ENCODE data around the gene PLXDC2. TPM values are rescaled to one million over a fixed set of nuclear protein-coding genes. Genes with fewer than 3 reads are reported as not detected.

Gene PLXDC2
- total RNA-seq, 1 donor from 2014 or later = 51.3 TPM

DNA sequence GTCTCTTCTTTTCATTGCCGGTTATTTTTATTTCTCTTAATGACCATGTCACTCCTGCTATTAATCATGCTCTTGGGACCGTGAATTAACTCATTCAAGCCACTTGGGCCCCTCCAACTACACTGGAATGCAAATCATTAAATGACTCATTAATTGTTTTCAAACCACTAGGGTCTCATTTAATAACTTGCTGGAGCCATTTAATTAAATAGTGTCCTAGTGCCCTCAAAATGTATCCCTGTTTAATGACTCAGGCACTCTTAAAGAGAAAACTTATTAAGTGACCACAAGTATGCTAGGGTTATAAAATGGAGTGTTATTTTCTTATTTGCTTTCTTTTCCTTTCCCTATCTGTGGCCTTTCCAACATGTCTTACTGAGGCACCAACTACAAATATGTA is 73.0 kb downstream of the PLXDC2 start:
- no peak overlapping the region for H3K4me3 ChIP-seq
- peaks cover 34% of the 10 kb centered on the region for H3K4me1 ChIP-seq
- TF ChIP-seq, protein P1, sequence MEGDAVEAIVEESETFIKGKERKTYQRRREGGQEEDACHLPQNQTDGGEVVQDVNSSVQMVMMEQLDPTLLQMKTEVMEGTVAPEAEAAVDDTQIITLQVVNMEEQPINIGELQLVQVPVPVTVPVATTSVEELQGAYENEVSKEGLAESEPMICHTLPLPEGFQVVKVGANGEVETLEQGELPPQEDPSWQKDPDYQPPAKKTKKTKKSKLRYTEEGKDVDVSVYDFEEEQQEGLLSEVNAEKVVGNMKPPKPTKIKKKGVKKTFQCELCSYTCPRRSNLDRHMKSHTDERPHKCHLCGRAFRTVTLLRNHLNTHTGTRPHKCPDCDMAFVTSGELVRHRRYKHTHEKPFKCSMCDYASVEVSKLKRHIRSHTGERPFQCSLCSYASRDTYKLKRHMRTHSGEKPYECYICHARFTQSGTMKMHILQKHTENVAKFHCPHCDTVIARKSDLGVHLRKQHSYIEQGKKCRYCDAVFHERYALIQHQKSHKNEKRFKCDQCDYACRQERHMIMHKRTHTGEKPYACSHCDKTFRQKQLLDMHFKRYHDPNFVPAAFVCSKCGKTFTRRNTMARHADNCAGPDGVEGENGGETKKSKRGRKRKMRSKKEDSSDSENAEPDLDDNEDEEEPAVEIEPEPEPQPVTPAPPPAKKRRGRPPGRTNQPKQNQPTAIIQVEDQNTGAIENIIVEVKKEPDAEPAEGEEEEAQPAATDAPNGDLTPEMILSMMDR (IDR thresholded peaks at IDR 0.05) = no peak
- TF ChIP-seq POLR2A (IDR thresholded peaks at IDR 0.05) (no peak), POLR2AphosphoS5 (IDR thresholded peaks at IDR 0.05; ENCODE audit: insufficient read depth in 1 of 2, low read depth in 1 of 2) (no peak)
- intact Hi-C loops (cut with DNase I) = no loop called here
- no peaks in the 10 kb centered on the region for H3K9me3 ChIP-seq
- H3K36me3 ChIP-seq = no peaks in the 10 kb centered on the region
- no peak overlapping the region for H3K27ac ChIP-seq
- no peak for DNase-seq (ENCODE audit: extremely low spot score in 2 of 2)
- no peaks in the 10 kb centered on the region for H3K27me3 ChIP-seq

DNA sequence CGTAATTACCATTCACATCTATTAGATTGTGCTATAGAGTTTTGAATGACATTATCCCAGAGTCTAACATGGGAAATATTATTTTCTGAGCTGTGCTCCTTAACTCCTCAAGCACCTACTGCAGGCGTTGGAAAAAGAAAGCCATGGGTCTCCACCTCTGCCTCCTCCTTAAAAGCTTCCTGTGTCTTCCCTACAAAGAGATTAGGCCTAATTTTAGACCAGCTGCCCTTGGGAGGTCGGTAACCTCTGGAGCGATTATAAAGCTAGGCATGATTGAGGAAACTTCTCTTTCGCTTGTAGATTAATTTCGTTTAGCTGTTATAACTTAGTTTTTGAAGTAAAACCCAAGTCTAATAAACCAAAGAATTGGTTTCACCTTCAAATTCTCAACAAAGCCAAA is 75.2 kb downstream of the PLXDC2 start:
- no peak overlapping the region for H3K27ac ChIP-seq
- no peaks in the 10 kb centered on the region for H3K9me3 ChIP-seq
- intact Hi-C loops (cut with DNase I) = no loop called here
- no peak overlapping the region for H3K4me3 ChIP-seq
- TF ChIP-seq POLR2AphosphoS5 (IDR thresholded peaks at IDR 0.05; ENCODE audit: insufficient read depth in 1 of 2, low read depth in 1 of 2) (no peak), POLR2A (IDR thresholded peaks at IDR 0.05) (no peak)
- TF ChIP-seq, protein P1 (IDR thresholded peaks at IDR 0.05) = no peak
- no peaks in the 10 kb centered on the region for H3K36me3 ChIP-seq
- DNase-seq (ENCODE audit: extremely low spot score in 2 of 2) = no peak
- no peaks in the 10 kb centered on the region for H3K27me3 ChIP-seq
- H3K4me1 ChIP-seq = peaks cover 34% of the 10 kb centered on the region

DNA sequence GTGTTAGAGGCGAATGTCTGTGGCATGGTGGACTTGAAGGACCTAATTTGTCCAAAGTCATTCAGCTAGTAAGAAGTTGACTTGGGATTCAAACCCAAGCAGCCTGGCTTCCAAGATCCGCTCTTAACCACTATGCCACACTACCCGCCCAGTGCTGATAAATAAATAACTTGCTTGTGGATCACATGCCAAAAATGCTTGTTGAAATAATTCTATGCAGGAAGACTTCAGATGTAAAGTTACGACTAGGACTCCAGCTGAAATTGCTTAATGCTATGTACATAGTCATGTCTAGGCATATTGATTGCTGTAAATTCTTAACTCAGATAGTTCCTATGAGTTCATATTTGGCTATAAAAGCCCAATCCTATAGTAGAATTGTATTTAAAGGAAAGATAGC is 76.0 kb downstream of the PLXDC2 start:
- H3K9me3 ChIP-seq = no peaks in the 10 kb centered on the region
- H3K4me3 ChIP-seq = no peak overlapping the region
- peaks cover 31% of the 10 kb centered on the region for H3K4me1 ChIP-seq
- no peaks in the 10 kb centered on the region for H3K36me3 ChIP-seq
- DNase-seq (ENCODE audit: extremely low spot score in 2 of 2) = no peak
- TF ChIP-seq POLR2A (IDR thresholded peaks at IDR 0.05) (no peak), POLR2AphosphoS5 (IDR thresholded peaks at IDR 0.05; ENCODE audit: insufficient read depth in 1 of 2, low read depth in 1 of 2) (no peak)
- TF ChIP-seq, protein P1 (IDR thresholded peaks at IDR 0.05) = no peak
- intact Hi-C loops (cut with DNase I) = no loop called here
- no peak overlapping the region for H3K27ac ChIP-seq
- no peaks in the 10 kb centered on the region for H3K27me3 ChIP-seq

DNA sequence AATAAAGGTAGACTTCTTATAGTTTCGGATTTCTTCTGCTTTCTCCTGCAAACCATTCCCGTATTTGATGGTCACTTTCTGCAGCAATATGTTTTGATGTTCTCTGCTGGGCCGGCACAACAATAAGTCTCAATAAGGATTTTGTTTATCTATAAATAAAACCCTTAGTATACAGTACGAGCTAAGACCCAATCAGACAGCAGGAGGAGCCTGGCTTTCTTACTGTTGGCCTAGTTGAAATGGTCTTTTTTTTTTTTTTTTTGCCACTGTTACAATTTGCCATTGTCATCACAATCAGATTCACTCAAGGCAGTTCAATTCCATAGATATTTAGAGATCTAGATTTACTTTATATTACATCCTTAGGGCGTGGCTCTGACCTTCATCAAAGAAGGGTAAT is 76.4 kb downstream of the PLXDC2 start:
- intact Hi-C loops (cut with DNase I) = no loop called here
- TF ChIP-seq POLR2A (IDR thresholded peaks at IDR 0.05) = no peak
- TF ChIP-seq, protein P1 (IDR thresholded peaks at IDR 0.05) = no peak
- no peak for TF ChIP-seq POLR2AphosphoS5 (IDR thresholded peaks at IDR 0.05; ENCODE audit: insufficient read depth in 1 of 2, low read depth in 1 of 2)
- no peak overlapping the region for H3K27ac ChIP-seq
- no peaks in the 10 kb centered on the region for H3K27me3 ChIP-seq
- no peaks in the 10 kb centered on the region for H3K36me3 ChIP-seq
- H3K9me3 ChIP-seq = no peaks in the 10 kb centered on the region
- DNase-seq (ENCODE audit: extremely low spot score in 2 of 2) = no peak
- peaks cover 27% of the 10 kb centered on the region for H3K4me1 ChIP-seq
- no peak overlapping the region for H3K4me3 ChIP-seq

DNA sequence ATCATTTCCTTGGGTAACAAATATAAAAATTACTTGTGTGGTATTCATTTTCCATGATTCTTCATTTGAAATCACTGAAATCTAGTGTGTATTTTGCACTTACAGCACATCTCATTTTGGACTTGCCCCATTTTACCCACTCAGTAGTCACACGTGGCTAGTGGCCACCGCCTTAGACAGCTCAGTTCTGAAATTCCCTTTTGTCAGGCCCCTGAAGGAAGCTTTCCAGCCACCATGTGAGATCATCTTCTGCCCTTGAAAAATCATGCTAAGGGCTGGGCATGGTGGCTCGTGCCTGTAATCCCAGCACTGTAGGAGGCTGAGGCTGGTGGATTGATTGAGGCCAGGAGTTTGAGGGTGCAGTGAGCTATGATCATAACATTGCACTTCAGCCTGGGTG is 79.3 kb downstream of the PLXDC2 start:
- Histone ChIP-seq H3K4me3 (no peak overlapping the region), H3K27me3 (no peaks in the 10 kb centered on the region), H3K4me1 (peaks cover 8% of the 10 kb centered on the region), H3K27ac (no peak overlapping the region), H3K9me3 (no peaks in the 10 kb centered on the region), H3K36me3 (no peaks in the 10 kb centered on the region)
- DNase-seq (ENCODE audit: extremely low spot score in 2 of 2) = no peak
- TF ChIP-seq, protein P1 (IDR thresholded peaks at IDR 0.05) = no peak
- intact Hi-C loops (cut with DNase I) = no loop called here

Data from vagina (tissue), 2 donors.